ENCODE results near the gene MAD2L1BP.

The MAD2L1BP gene

GRCh38 chr6:43683708-43684455, 48.2 kb downstream of the MAD2L1BP start:
- DNase-seq (ENCODE audit: low read depth), result no peak

- DNase-seq (ENCODE audit: low read depth), result no peak
Measured at GRCh38 chr6:43687079-43687436, 51.4 kb downstream of the MAD2L1BP start.

- DNase-seq (ENCODE audit: low read depth), result peak; percentile 63
Measured at GRCh38 chr6:43687437-43688347, 52.1 kb downstream of the MAD2L1BP start, which contains the start of gene MRPS18A. Gene MRPS18A (minus strand): TSS chr6:43687791. CDS start chr6:43687779, 12 bp downstream.

- DNase-seq (ENCODE audit: low read depth), result no peak
Measured at GRCh38 chr6:43689421-43689820, 53.8 kb downstream of the MAD2L1BP start.
